ENCODE results near the gene ACSF3. TPM values are rescaled to one million over a fixed set of nuclear protein-coding genes. Genes with fewer than 3 reads are reported as not detected.

Gene ACSF3
- total and polyA plus RNA-seq, 2 of the 4 experiments (the other 2 are of a cell fraction) = 9.5 to 14.2 TPM

- Histone ChIP-seq H3K4me2 (ENCODE audit: low read depth, low read length) (no peak overlapping the region), H4K91ac (ENCODE audit: insufficient read depth, low read depth, low read length) (no peak overlapping the region), H4K5ac (ENCODE audit: low read depth, low read length) (no peak overlapping the region), H3K14ac (replicated peaks; ENCODE audit: low read depth, low read length) (no peak overlapping the region), H3K27me3 (ENCODE audit: control insufficient read depth, insufficient read depth, low read length) (no peaks in the 10 kb centered on the region), H3K9me3 (ENCODE audit: control insufficient read depth, insufficient read depth, low read length) (no peaks in the 10 kb centered on the region), H3K79me1 (ENCODE audit: low read depth in 1 of 2, low read length in 2 of 2) (0 out of 4 replicates have a peak, but pooled peaks cover 0 to 2% of the 10 kb centered on the region in 2 experiments), H3K9me1 (ENCODE audit: insufficient read depth, low read length) (no peaks in the 10 kb centered on the region), H3K9ac (ENCODE audit: low read depth, low read length) (no peak overlapping the region), H3K18ac (ENCODE audit: low read depth, low read length) (no peak overlapping the region), H2AFZ (replicated peaks; ENCODE audit: low read length, poor library complexity) (no peak overlapping the region), H4K8ac (ENCODE audit: low read depth in 2 of 2, low read length in 2 of 2) (no peak overlapping the region), H3K23ac (ENCODE audit: low read depth, low read length) (no peak overlapping the region), H3K4me3 (ENCODE audit: insufficient read depth, low read depth, low read length) (no peak overlapping the region), H3K27ac (ENCODE audit: insufficient read depth, low read length) (no peak overlapping the region), H3K56ac (ENCODE audit: extremely low read depth, insufficient read depth, low read length) (no peak overlapping the region), H3K4ac (ENCODE audit: low read depth, low read length) (no peak overlapping the region), H2AK9ac (replicated peaks; ENCODE audit: low read depth, low read length, poor library complexity) (no peak overlapping the region), H2BK120ac (ENCODE audit: low read depth, low read length) (no peak overlapping the region), H2BK5ac (ENCODE audit: low read depth, low read length, poor library complexity, severe bottlenecking) (no peak overlapping the region), H2BK15ac (ENCODE audit: low read depth, low read length) (no peak overlapping the region), H2AK5ac (ENCODE audit: low read depth, low read length) (no peak overlapping the region), H4K20me1 (ENCODE audit: insufficient read depth, low read length) (no peaks in the 10 kb centered on the region), H3K4me1 (ENCODE audit: control insufficient read depth, insufficient read depth, low read length) (no peaks in the 10 kb centered on the region), H2BK20ac (ENCODE audit: low read depth, low read length) (no peak overlapping the region), H3K36me3 (ENCODE audit: control insufficient read depth, insufficient read depth, low read length) (peaks cover 35% of the 10 kb centered on the region)
- BruUV-seq (replicated peaks) = no TSS peak
- in situ Hi-C loops (cut with MboI; ENCODE audit: low sequenced_read_pairs) (no loop called here), intact Hi-C loops (cut with micrococcal nuclease) (no loop called here), dilution Hi-C loops (cut with HindIII; ENCODE audit: low sequenced_read_pairs, unreplicated experiment) (no loop called here)
- TF ChIP-seq USF2 (IDR thresholded peaks at IDR 0.05; ENCODE audit: low read depth, low read length) (no peak), SMC3 (IDR thresholded peaks at IDR 0.05; ENCODE audit: low read depth, low read length) (no peak), FOS (IDR thresholded peaks at IDR 0.05; ENCODE audit: low read depth, low read length) (no peak), MAFK (IDR thresholded peaks at IDR 0.05; ENCODE audit: low read depth, low read length) (no peak), CEBPB (IDR thresholded peaks at IDR 0.05; ENCODE audit: low read depth, low read length) (no peak)
- POLR2A ChIA-PET (ENCODE audit: unreplicated experiment) = no interaction called here
- DNase-seq (no peak), ATAC-seq (ENCODE audit: low read depth) (no peak)
- WGBS, 2 experiments (ENCODE audit: extremely low coverage in 2 of 2, insufficient read length in 1 of 2) = 96% methylated on average over 17 of the region's 31 CpGs; no CpG with 5 or more reads in 1 of the 2 experiments
- CTCF ChIA-PET = no interaction called here
Observed at GRCh38 chr16:89140981-89141883, 47.6 kb downstream of the ACSF3 start.
